ENCODE measurements around the gene PDE6H. TPM values are rescaled to one million over a fixed set of nuclear protein-coding genes. Genes with fewer than 3 reads are reported as not detected.

PDE6H gene
- total RNA-seq, 2 donors from 2014 or later = not detected

- no peak for TF ChIP-seq CTCF (IDR thresholded peaks at IDR 0.05)
- no peak for TF ChIP-seq POLR2A (IDR thresholded peaks at IDR 0.05)
- TF ChIP-seq POLR2AphosphoS5 (IDR thresholded peaks at IDR 0.05) = no peak
- Histone ChIP-seq H3K27me3 (replicated peaks; ENCODE audit: insufficient read depth) (no peaks in the 10 kb centered on the region), H3K9me3 (no peaks in the 10 kb centered on the region), H3K4me1 (replicated peaks) (no peaks in the 10 kb centered on the region), H3K36me3 (no peaks in the 10 kb centered on the region), H3K27ac (no peak overlapping the region), H3K4me3 (no peak overlapping the region)
- intact Hi-C loops (cut with DNase I) = loop anchor here (5.0 to 10.0 kb wide), 2 partner anchors 66 to 277 kb away; no protein-coding TSS in a partner anchor
- no peak for DNase-seq (ENCODE audit: low spot score)
- 74% methylated on average over 3 of the region's 3 CpGs for WGBS
These were observed 25.2 kb downstream of the PDE6H start for GRCh38 chr12:14997998-14998397.

GRCh38 chr12:14999021-14999694 lies 26.3 kb downstream of the PDE6H start:
- 59% methylated on average over 2 of the region's 2 CpGs for WGBS
- no peak for DNase-seq (ENCODE audit: low spot score)
- Histone ChIP-seq H3K27me3 (replicated peaks; ENCODE audit: insufficient read depth) (no peaks in the 10 kb centered on the region), H3K27ac (peak overlapping the region in 1 of 2 donors; percentile 38), H3K4me3 (no peak overlapping the region), H3K4me1 (replicated peaks) (no peaks in the 10 kb centered on the region), H3K36me3 (no peaks in the 10 kb centered on the region), H3K9me3 (no peaks in the 10 kb centered on the region)
- intact Hi-C loops (cut with DNase I) = loop anchor here (5.0 to 10.0 kb wide), 2 partner anchors 67 to 276 kb away; no protein-coding TSS in a partner anchor
- TF ChIP-seq POLR2A (IDR thresholded peaks at IDR 0.05) (no peak), CTCF (IDR thresholded peaks at IDR 0.05) (no peak), POLR2AphosphoS5 (IDR thresholded peaks at IDR 0.05) (no peak)

GRCh38 chr12:14999695-15000365 lies 27.0 kb downstream of the PDE6H start:
- H3K36me3 ChIP-seq = no peaks in the 10 kb centered on the region
- intact Hi-C loops (cut with DNase I) = loop anchor here (5.0 to 10.0 kb wide), 3 partner anchors 68 to 275 kb away; partner anchors contain the start of gene RERG
- WGBS = 78% methylated on average over 2 of the region's 2 CpGs
- H3K4me1 ChIP-seq (replicated peaks) = no peaks in the 10 kb centered on the region
- H3K27ac ChIP-seq = peak overlapping the region in 1 of 2 donors; percentile 38
- DNase-seq (ENCODE audit: low spot score) = peak; percentile 19
- TF ChIP-seq POLR2AphosphoS5 (IDR thresholded peaks at IDR 0.05) = peak; percentile 51
- no peak for TF ChIP-seq CTCF (IDR thresholded peaks at IDR 0.05)
- TF ChIP-seq POLR2A (IDR thresholded peaks at IDR 0.05) = no peak
- H3K4me3 ChIP-seq = no peak overlapping the region
- H3K9me3 ChIP-seq = no peaks in the 10 kb centered on the region
- H3K27me3 ChIP-seq (replicated peaks; ENCODE audit: insufficient read depth) = no peaks in the 10 kb centered on the region

- Histone ChIP-seq H3K4me3 (no peak overlapping the region), H3K36me3 (no peaks in the 10 kb centered on the region), H3K4me1 (replicated peaks) (no peaks in the 10 kb centered on the region), H3K9me3 (no peaks in the 10 kb centered on the region), H3K27me3 (replicated peaks; ENCODE audit: insufficient read depth) (no peaks in the 10 kb centered on the region), H3K27ac (no peak overlapping the region)
- DNase-seq (ENCODE audit: low spot score) = no peak
- 96% methylated on average over 2 of the region's 2 CpGs for WGBS
- TF ChIP-seq POLR2AphosphoS5 (IDR thresholded peaks at IDR 0.05) = no peak
- no peak for TF ChIP-seq CTCF (IDR thresholded peaks at IDR 0.05)
- no peak for TF ChIP-seq POLR2A (IDR thresholded peaks at IDR 0.05)
- intact Hi-C loops (cut with DNase I) = loop anchor here (10.0 kb wide), 1 partner anchor 224 kb away; the partner anchor contains the start of gene RERG
These were observed 27.7 kb downstream of the PDE6H start for GRCh38 chr12:15000575-15000974.

Measured in prostate gland (tissue), 2 donors.